GM10248 (cell line): Measurements from ENCODE around the gene CGN.

Source experiments
- CTCF ChIA-PET: fragments of 300-600 bp; sonication (Branson Sonifier 250); formaldehyde crosslinking; extraction: SDS; loops from one replicate; lab custom pipeline; 2021; ENCODE audit warnings: antibody characterized with exemption; lab: Yijun Ruan, JAX
- POLR2A ChIA-PET: fragments of 350-650 bp; sonication (Branson Sonifier 250); formaldehyde crosslinking; extraction: SDS; loops from one replicate; lab custom pipeline; 2020; ENCODE audit warnings: antibody characterized with exemption; lab: Yijun Ruan, JAX
- DNase-seq: peaks from one replicate; pipeline ENCODE4 v3.0.0; 2012; ENCODE audit errors: extremely low spot score
- CTCF ChIP-seq: IDR thresholded peaks from 2 replicates; pipeline ENCODE4 v1.5.1; 2012; ENCODE audit warnings: mild to moderate bottlenecking, low read depth; ENCODE audit errors: extremely low read depth, missing control alignments, control extremely low read depth

The CGN gene

DNA sequence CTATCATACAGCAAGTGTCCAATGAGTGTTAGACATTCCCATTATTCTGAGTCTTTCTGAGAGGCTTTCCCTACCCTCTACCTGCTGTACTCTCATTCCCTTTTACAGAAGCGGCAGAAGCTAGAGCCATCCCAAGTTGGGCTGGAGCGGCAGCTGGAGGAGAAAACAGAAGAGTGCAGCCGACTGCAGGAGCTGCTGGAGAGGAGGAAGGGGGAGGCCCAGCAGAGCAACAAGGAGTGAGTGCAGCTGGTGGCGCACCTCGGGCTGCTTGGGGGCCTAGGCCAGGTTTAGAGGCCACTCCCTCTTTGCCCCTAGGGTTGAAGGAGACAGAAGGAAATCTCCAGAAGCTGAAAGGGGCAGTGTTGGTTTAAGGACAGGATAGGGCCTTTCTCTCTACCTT is 12.1 kb downstream of the CGN start:
- ChIA-PET CTCF (interaction anchor here (1.2 to 1.7 kb wide), 3 partner anchors 12 to 313 kb away, joined by 4 to 6 read pairs (median 6); no protein-coding TSS in a partner anchor), POLR2A (no interaction called here)
- DNase-seq = no peak
- no peak for TF ChIP-seq CTCF

- TF ChIP-seq CTCF = no peak
- ChIA-PET CTCF (interaction anchor here (1.0 to 1.5 kb wide), 4 partner anchors 10 to 213 kb away, joined by 3 to 6 read pairs (median 3); no protein-coding TSS in a partner anchor), POLR2A (no interaction called here)
- DNase-seq = no peak
Measured at GRCh38 chr1:151524736-151525135, 13.5 kb downstream of the CGN start.

- no peak for DNase-seq
- ChIA-PET POLR2A (no interaction called here), CTCF (interaction anchor here (0.9 kb wide), 1 partner anchor 305 kb away, joined by 3 read pairs; the partner anchor contains the start of gene RORC)
- TF ChIP-seq CTCF = no peak
Measured at GRCh38 chr1:151526735-151527525, 15.7 kb downstream of the CGN start.

DNA sequence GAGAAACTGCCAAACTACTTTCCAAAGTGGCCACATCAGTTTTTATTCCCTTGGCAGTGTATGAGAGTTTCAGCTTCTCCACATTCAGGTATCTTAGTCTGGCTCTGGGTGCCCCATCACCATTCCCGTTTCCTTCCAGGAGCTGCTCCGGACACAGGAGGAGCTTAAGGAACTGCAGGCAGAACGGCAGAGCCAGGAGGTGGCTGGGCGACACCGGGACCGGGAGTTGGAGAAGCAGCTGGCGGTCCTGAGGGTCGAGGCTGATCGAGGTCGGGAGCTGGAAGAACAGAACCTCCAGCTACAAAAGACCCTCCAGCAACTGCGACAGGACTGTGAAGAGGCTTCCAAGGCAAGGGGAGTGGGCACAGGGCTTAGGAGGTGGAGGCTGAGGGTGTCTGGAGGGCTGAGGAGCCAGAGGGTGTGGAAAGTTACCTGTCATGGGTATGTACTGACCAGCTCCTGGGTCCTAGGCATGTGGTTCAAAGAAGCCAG is 18.1 kb downstream of the CGN start:
- DNase-seq = no peak
- POLR2A ChIA-PET = no interaction called here
- no peak for TF ChIP-seq CTCF
- CTCF ChIA-PET = interaction anchor here (0.8 to 1.4 kb wide), 4 partner anchors 9 to 85 kb away, joined by 3 to 4 read pairs (median 3); no protein-coding TSS in a partner anchor

DNA sequence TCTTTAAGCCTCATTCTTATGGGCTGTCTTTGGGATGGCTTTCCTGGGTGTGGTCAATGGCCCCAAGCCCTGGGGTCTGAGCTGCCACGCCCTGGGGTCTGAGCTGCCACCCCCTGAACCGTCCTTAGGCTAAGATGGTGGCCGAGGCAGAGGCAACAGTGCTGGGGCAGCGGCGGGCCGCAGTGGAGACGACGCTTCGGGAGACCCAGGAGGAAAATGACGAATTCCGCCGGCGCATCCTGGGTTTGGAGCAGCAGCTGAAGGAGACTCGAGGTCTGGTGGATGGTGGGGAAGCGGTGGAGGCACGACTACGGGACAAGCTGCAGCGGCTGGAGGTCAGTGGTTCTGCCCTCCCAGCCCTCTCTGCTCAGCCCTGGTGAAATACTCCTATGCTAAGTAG is 18.6 kb downstream of the CGN start:
- ChIA-PET POLR2A (no interaction called here), CTCF (interaction anchor here (0.8 to 1.4 kb wide), 5 partner anchors 9 to 86 kb away, joined by 3 to 4 read pairs (median 3); no protein-coding TSS in a partner anchor)
- TF ChIP-seq CTCF = no peak
- no peak for DNase-seq

GRCh38 chr1:151530461-151530860 is 19.3 kb downstream of the CGN start:
- TF ChIP-seq CTCF = no peak
- ChIA-PET CTCF (interaction anchor here (1.3 to 1.4 kb wide), 3 partner anchors 10 to 13 kb away, joined by 3 to 4 read pairs (median 3); no protein-coding TSS in a partner anchor), POLR2A (no interaction called here)
- no peak for DNase-seq
